Fibroblast of pulmonary artery (primary cell): ENCODE results near the gene TTC8.

Source experiments
- DNase-seq: peaks from one replicate; pipeline ENCODE4 v3.0.0-alpha.2; 2010; ENCODE audit warnings: low read depth
- H3K4me3 ChIP-seq: replicated peaks from 2 replicates; pipeline ENCODE4 v1.5.1; 2011; ENCODE audit warnings: low read depth, mild to moderate bottlenecking, control low read depth, low read length, moderate library complexity
- CTCF ChIP-seq: IDR thresholded peaks from 2 replicates; pipeline ENCODE4 v1.5.1; 2011; ENCODE audit warnings: mild to moderate bottlenecking, control low read depth, low read length, inconsistent platforms; ENCODE audit errors: missing control alignments

The TTC8 gene

GRCh38 chr14:88863167-88863566, 38.7 kb downstream of the TTC8 start:
- TF ChIP-seq CTCF, result no peak
- no peak overlapping the region for H3K4me3 ChIP-seq
- no peak for DNase-seq

GRCh38 chr14:88864198-88864597, 39.7 kb downstream of the TTC8 start:
- TF ChIP-seq CTCF, result no peak
- no peak overlapping the region for H3K4me3 ChIP-seq
- DNase-seq, result no peak

- DNase-seq, result no peak
- no peak overlapping the region for H3K4me3 ChIP-seq
- TF ChIP-seq CTCF, result no peak
Observed at GRCh38 chr14:88866305-88866704, 41.9 kb downstream of the TTC8 start.

- DNase-seq, result peak; percentile 20
- no peak overlapping the region for H3K4me3 ChIP-seq
- TF ChIP-seq CTCF, result peak; percentile 20
Observed at GRCh38 chr14:88868558-88869159, 44.2 kb downstream of the TTC8 start.

- TF ChIP-seq CTCF, result no peak
- no peak overlapping the region for H3K4me3 ChIP-seq
- DNase-seq, result no peak
Observed at GRCh38 chr14:88870777-88871176, 46.3 kb downstream of the TTC8 start.

- no peak for TF ChIP-seq CTCF
- no peak overlapping the region for H3K4me3 ChIP-seq
- DNase-seq, result no peak
Observed at GRCh38 chr14:88871429-88871828, 47.0 kb downstream of the TTC8 start.

GRCh38 chr14:88872976-88873375, 48.5 kb downstream of the TTC8 start:
- H3K4me3 ChIP-seq, result no peak overlapping the region
- TF ChIP-seq CTCF, result no peak
- no peak for DNase-seq
